Testis (tissue), 3 donors: ENCODE measurements around the gene FGF3. TPM values are rescaled to one million over a fixed set of nuclear protein-coding genes. Genes with fewer than 3 reads are reported as not detected.
A peak's percentile ranks its signal among the peaks of the same experiment; 100 is the strongest.

Experiments used
- DNase-seq: peaks from one replicate; pipeline ENCODE4 v3.0.0-alpha.2; 2019
- H3K27ac ChIP-seq, 2 donors: fragments of 200-600 bp; sonication (generic); one replicate each; pipeline ENCODE4 v1.5.1; 2019
- H3K27me3 ChIP-seq: fragments of 200-600 bp; sonication (generic); one replicate; pipeline ENCODE4 v1.5.1; 2019
- H3K36me3 ChIP-seq: fragments of 200-600 bp; sonication (generic); one replicate; pipeline ENCODE4 v1.5.1; 2017; ENCODE audit warnings: low read depth; ENCODE audit errors: missing control alignments
- H3K4me1 ChIP-seq: fragments of 200-600 bp; sonication (generic); one replicate; pipeline ENCODE4 v1.5.1; 2019
- H3K4me3 ChIP-seq, 2 donors: fragments of 200-600 bp; sonication (generic); one replicate each; pipeline ENCODE4 v1.5.1; 2017 to 2019
- H3K9me3 ChIP-seq: fragments of 200-600 bp; sonication (generic); one replicate; pipeline ENCODE4 v1.5.1; 2017
- POLR2A ChIP-seq: fragments of 450-650 bp; IDR thresholded peaks from one replicate; pipeline ENCODE4 v1.6.1; 2017; ENCODE audit warnings: antibody characterized with exemption, mild to moderate bottlenecking, moderate library complexity
- WGBS, 2 donors: methylation state at CpG; one replicate each; pipeline ENCODE4 v1.1.5; 2018; 5-methylcytosine and 5-hydroxymethylcytosine counted together
- intact Hi-C: fragments of 100-400 bp; cut with DNase I; formaldehyde crosslinking; loops from one replicate; pipeline ENCODE4 v1.15.1; 2023; ENCODE audit warnings: low total_unique reads
- polyA plus RNA-seq: library from polyadenylated mRNA; stranded (reverse); fragments of 350-450 nt; fragmentation: Illumina TruSeq; extraction: RNeasy Lipid Tissue Mini Kit (QIAGEN cat#74804); gene quantifications from one replicate; pipeline ENCODE4 v1.2.3, GENCODE V29; 2014; ENCODE audit warnings: low read depth, low replicate concordance; ENCODE audit not compliant: insufficient read depth
- total RNA-seq, 2 donors: library from RNA; depleted of rRNA; stranded (reverse); fragments of >200 nt; gene quantifications; one replicate each; pipeline ENCODE4 v1.2.3, GENCODE V29; 2016
- TF ChIP-seq, protein P1 (sequence below), 3 experiments: fragments of 450-650 bp in 2 of 3; fragments of 200-600 bp in 1 of 3; sonication (generic) in 1 of 3; IDR thresholded peaks; one replicate each; pipeline ENCODE4 v1.5.1; 2016 to 2019; ENCODE audit warnings: antibody characterized with exemption in 3 of 3, mild to moderate bottlenecking in 2 of 3, moderate library complexity in 1 of 3

Gene FGF3
- total and polyA plus RNA-seq, 3 donors from 2014 or later, result 0.50 TPM; not detected in 2

DNA sequence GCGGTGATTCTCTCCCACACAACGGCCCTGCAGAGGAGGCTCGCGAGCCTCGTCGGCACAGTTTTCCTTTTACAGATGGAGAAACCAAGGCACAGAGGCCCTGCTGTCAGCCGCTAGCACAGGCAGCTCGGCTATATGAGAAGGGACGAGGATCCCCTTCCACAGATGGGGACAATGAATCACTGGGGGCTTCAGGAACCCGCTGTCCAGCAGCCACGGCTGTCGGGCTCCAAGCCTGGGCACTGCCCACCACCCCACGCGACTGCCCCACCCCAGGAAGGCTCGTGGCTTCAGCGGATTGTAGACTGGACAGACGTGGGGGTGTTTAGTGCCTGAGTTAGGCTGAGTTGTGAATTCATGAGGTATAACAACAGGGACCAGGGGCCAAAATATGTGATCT, 17.2 kb upstream of the FGF3 start:
- Histone ChIP-seq H3K4me3 (no peak overlapping the region), H3K27me3 (no peaks in the 10 kb centered on the region), H3K4me1 (no peaks in the 10 kb centered on the region), H3K36me3 (no peaks in the 10 kb centered on the region), H3K9me3 (no peaks in the 10 kb centered on the region), H3K27ac (no peak overlapping the region)
- TF ChIP-seq, protein P1, sequence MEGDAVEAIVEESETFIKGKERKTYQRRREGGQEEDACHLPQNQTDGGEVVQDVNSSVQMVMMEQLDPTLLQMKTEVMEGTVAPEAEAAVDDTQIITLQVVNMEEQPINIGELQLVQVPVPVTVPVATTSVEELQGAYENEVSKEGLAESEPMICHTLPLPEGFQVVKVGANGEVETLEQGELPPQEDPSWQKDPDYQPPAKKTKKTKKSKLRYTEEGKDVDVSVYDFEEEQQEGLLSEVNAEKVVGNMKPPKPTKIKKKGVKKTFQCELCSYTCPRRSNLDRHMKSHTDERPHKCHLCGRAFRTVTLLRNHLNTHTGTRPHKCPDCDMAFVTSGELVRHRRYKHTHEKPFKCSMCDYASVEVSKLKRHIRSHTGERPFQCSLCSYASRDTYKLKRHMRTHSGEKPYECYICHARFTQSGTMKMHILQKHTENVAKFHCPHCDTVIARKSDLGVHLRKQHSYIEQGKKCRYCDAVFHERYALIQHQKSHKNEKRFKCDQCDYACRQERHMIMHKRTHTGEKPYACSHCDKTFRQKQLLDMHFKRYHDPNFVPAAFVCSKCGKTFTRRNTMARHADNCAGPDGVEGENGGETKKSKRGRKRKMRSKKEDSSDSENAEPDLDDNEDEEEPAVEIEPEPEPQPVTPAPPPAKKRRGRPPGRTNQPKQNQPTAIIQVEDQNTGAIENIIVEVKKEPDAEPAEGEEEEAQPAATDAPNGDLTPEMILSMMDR (IDR thresholded peaks at IDR 0.05), result no peak
- no peak for TF ChIP-seq POLR2A
- no peak for DNase-seq
- 77 to 82% methylated on average over 11 to 17 of the region's 17 CpGs for WGBS, 2 donors
- intact Hi-C loops, result no loop called here

- 34 to 61% methylated on average over 18 to 35 of the region's 35 CpGs for WGBS, 2 donors
- no peaks in the 10 kb centered on the region for H3K36me3 ChIP-seq
- no peaks in the 10 kb centered on the region for H3K9me3 ChIP-seq
- no peaks in the 10 kb centered on the region for H3K4me1 ChIP-seq
- no peak for DNase-seq
- no peak for TF ChIP-seq POLR2A
- no peak overlapping the region for H3K27ac ChIP-seq
- no peaks in the 10 kb centered on the region for H3K27me3 ChIP-seq
- peak overlapping the region in 1 of 2 donors; percentile 36 for H3K4me3 ChIP-seq
- intact Hi-C loops, result no loop called here
These were observed 15.9 kb upstream of the FGF3 start for GRCh38 chr11:69834811-69835800.

GRCh38 chr11:69834251-69834650, 15.0 kb upstream of the FGF3 start:
- H3K27me3 ChIP-seq, result no peaks in the 10 kb centered on the region
- no peak for TF ChIP-seq POLR2A
- TF ChIP-seq, protein P1 (IDR thresholded peaks at IDR 0.05), result no peak

GRCh38 chr11:69832561-69833413, 13.6 kb upstream of the FGF3 start:
- no peak for TF ChIP-seq POLR2A
- TF ChIP-seq, protein P1 (IDR thresholded peaks at IDR 0.05), result no peak
- no peak for DNase-seq
- intact Hi-C loops, result no loop called here
- no peaks in the 10 kb centered on the region for H3K4me1 ChIP-seq
- H3K27me3 ChIP-seq, result no peaks in the 10 kb centered on the region
- H3K36me3 ChIP-seq, result no peaks in the 10 kb centered on the region
- WGBS, 2 donors, result 57 to 66% methylated on average over 20 to 21 of the region's 21 CpGs
- no peak overlapping the region for H3K27ac ChIP-seq
- H3K9me3 ChIP-seq, result no peaks in the 10 kb centered on the region
- H3K4me3 ChIP-seq, result no peak overlapping the region

More at GRCh38 chr11:69834251-69834650, 15.0 kb upstream of the FGF3 start:
- intact Hi-C loops, result no loop called here
- WGBS, 2 donors, result 88 to 93% methylated on average over 10 to 12 of the region's 12 CpGs
- no peak overlapping the region for H3K27ac ChIP-seq
- no peaks in the 10 kb centered on the region for H3K36me3 ChIP-seq
- DNase-seq, result no peak
- H3K9me3 ChIP-seq, result no peaks in the 10 kb centered on the region
- H3K4me1 ChIP-seq, result no peaks in the 10 kb centered on the region
- H3K4me3 ChIP-seq, result no peak overlapping the region

DNA sequence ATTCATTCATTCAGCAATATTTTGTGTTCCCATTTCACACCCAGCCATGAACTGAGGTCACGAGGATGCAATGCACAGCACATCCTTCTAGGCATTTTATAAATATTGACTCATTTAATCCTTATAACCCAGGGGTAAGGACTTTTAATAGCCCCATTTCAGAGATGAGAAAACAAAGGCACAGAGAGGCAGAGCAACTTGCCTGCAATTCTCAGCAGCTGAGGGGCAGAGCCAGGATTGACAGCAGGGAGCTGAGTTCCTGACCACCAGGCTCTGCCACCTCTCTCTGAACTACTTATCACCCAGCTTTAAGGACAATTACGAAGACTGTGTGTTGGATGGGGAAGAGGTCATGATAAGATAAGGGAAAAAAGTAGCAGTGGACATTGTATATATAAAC, 12.8 kb upstream of the FGF3 start:
- Histone ChIP-seq H3K27me3 (no peaks in the 10 kb centered on the region), H3K4me3 (no peak overlapping the region), H3K4me1 (no peaks in the 10 kb centered on the region), H3K9me3 (no peaks in the 10 kb centered on the region), H3K36me3 (no peaks in the 10 kb centered on the region), H3K27ac (no peak overlapping the region)
- no peak for DNase-seq
- 76 to 79% methylated on average over 2 of the region's 2 CpGs for WGBS, 2 donors
- TF ChIP-seq POLR2A, result no peak
- TF ChIP-seq, protein P1 (IDR thresholded peaks at IDR 0.05), result no peak
- intact Hi-C loops, result no loop called here
